ENCODE data around the gene TRAF3. TPM values are rescaled to one million over a fixed set of nuclear protein-coding genes. Genes with fewer than 3 reads are reported as not detected.

TRAF3 gene
- total RNA-seq, 1 donor from 2014 or later, result 19.7 TPM

GRCh38 chr14:102736956-102737355 is 40.3 kb upstream of the TRAF3 start:
- ATAC-seq, result no peak
- Histone ChIP-seq H3K27me3 (ENCODE audit: low read depth) (no peaks in the 10 kb centered on the region), H3K27ac (no peak overlapping the region), H3K9me3 (peaks cover 15% of the 10 kb centered on the region), H3K36me3 (peaks cover 7% of the 10 kb centered on the region), H3K4me3 (no peak overlapping the region), H3K4me1 (no peaks in the 10 kb centered on the region)
- intact Hi-C loops (cut with DNase I), result no loop called here
- TF ChIP-seq, protein P1, sequence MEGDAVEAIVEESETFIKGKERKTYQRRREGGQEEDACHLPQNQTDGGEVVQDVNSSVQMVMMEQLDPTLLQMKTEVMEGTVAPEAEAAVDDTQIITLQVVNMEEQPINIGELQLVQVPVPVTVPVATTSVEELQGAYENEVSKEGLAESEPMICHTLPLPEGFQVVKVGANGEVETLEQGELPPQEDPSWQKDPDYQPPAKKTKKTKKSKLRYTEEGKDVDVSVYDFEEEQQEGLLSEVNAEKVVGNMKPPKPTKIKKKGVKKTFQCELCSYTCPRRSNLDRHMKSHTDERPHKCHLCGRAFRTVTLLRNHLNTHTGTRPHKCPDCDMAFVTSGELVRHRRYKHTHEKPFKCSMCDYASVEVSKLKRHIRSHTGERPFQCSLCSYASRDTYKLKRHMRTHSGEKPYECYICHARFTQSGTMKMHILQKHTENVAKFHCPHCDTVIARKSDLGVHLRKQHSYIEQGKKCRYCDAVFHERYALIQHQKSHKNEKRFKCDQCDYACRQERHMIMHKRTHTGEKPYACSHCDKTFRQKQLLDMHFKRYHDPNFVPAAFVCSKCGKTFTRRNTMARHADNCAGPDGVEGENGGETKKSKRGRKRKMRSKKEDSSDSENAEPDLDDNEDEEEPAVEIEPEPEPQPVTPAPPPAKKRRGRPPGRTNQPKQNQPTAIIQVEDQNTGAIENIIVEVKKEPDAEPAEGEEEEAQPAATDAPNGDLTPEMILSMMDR (IDR thresholded peaks at IDR 0.05), result no peak
- DNase-seq, result no peak

DNA sequence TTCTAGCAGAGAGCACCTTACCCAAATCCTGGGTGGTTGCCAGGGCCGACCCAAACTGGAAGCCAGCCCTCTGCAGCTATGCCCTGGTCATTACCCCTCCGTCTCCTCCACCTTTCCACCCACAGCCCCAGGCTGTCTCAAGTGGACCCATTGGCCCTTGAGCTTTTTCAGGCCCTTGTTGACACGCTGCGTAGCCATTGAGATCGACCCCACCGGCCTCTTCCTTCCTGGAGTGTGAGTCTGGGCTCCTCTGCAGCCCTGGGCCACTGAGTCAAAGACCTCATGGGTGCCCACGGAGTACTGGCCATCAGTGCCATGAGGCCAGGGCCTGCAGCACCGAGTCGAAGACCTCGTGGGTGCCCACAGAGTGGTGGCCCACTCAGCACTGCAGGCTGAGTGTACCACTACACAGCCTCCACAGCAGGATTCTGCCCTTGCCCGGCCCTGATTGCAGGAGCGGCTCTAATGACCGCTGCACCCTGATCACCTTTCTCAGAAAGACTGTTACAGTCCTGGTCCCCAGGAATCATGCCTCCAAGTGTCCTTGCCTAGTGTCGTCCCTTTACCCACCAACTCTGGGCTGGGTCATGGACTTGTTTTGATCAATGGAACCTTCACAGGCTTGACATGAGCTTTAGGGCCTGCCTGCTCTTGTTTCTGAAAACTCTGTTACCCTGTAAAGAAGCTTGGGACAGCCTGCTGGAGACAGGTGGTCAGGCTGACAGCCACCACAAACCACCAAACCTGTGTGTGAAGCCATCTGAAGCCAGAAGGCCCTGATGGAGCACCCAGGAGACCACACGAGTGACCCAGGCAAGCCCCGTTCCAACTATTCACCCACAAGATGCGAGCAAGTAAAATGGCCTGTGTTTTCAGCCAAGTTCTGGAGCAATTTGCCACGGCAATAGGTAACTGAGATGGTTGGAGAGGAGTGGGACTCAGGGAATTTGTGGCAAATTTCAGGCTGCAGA is 39.6 kb upstream of the TRAF3 start:
- TF ChIP-seq, protein P1 (IDR thresholded peaks at IDR 0.05), result no peak
- peaks cover 19% of the 10 kb centered on the region for H3K9me3 ChIP-seq
- intact Hi-C loops (cut with DNase I), result no loop called here
- peaks cover 7% of the 10 kb centered on the region for H3K36me3 ChIP-seq
- H3K4me3 ChIP-seq, result no peak overlapping the region
- ATAC-seq (peak in 1 of 2 donors; percentile 8), DNase-seq (no peak)
- no peaks in the 10 kb centered on the region for H3K27me3 ChIP-seq (ENCODE audit: low read depth)
- H3K27ac ChIP-seq, result no peak overlapping the region
- H3K4me1 ChIP-seq, result no peaks in the 10 kb centered on the region

GRCh38 chr14:102738373-102739189 is 38.7 kb upstream of the TRAF3 start:
- H3K27ac ChIP-seq, result no peak overlapping the region
- intact Hi-C loops (cut with DNase I), result no loop called here
- ATAC-seq (no peak), DNase-seq (no peak)
- TF ChIP-seq, protein P1 (IDR thresholded peaks at IDR 0.05), result no peak
- no peaks in the 10 kb centered on the region for H3K4me1 ChIP-seq
- H3K4me3 ChIP-seq, result no peak overlapping the region
- H3K36me3 ChIP-seq, result peaks cover 7% of the 10 kb centered on the region
- no peaks in the 10 kb centered on the region for H3K27me3 ChIP-seq (ENCODE audit: low read depth)
- peaks cover 19% of the 10 kb centered on the region for H3K9me3 ChIP-seq

- H3K36me3 ChIP-seq, result peaks cover 7% of the 10 kb centered on the region
- no peaks in the 10 kb centered on the region for H3K27me3 ChIP-seq (ENCODE audit: low read depth)
- no peak overlapping the region for H3K4me3 ChIP-seq
- intact Hi-C loops (cut with DNase I), result no loop called here
- no peak for DNase-seq
- no peak for ATAC-seq
- peaks cover 19% of the 10 kb centered on the region for H3K9me3 ChIP-seq
- TF ChIP-seq, protein P1 (IDR thresholded peaks at IDR 0.05), result no peak
- H3K4me1 ChIP-seq, result no peaks in the 10 kb centered on the region
- H3K27ac ChIP-seq, result no peak overlapping the region
Measured at GRCh38 chr14:102739190-102739469, 38.1 kb upstream of the TRAF3 start.

DNA sequence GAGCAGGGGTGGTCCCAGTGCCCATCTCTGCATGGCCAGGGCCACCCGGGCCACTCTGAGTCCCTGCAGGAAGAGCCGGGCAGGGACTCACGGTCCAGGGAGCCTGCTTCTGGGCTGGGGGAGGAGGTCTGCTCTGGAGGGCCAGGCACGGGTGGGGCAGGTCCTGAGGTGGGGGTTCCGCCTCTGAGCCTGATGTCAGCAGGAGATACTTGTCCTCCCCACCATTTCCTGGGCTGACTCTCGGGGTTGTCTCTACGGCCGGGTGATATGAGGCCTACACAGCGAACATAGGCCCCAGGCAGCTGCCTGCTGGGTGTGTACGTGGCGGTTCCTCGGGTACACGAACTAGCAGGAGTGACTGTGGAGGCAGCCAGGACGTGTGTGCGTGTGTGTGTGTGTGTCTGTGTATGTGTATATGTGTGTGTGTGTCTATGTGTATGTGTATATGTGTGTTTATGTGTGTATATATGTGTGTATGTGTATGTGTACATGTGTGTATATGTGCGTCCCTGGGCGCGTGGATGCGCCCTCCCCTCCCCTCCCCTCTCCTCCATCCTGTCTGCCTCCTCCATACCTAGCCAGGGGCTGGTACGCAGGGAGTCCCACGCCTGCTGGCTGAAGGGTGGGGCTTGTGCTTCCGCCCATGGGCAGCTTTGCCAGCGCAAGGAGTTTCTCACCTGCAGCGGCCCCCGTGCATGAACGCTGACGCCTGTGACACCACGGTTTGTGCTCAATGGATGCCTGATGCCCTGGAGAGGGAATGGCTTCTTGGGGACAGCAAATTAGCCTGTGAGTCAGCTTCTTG is 30.4 kb upstream of the TRAF3 start:
- Histone ChIP-seq H3K4me1 (no peaks in the 10 kb centered on the region), H3K27me3 (ENCODE audit: low read depth) (no peaks in the 10 kb centered on the region), H3K36me3 (peaks cover 8% of the 10 kb centered on the region), H3K9me3 (peaks cover 4% of the 10 kb centered on the region), H3K4me3 (no peak overlapping the region), H3K27ac (no peak overlapping the region)
- intact Hi-C loops (cut with DNase I), result no loop called here
- peak in 1 of 2 donors; percentile 33 for ATAC-seq
- TF ChIP-seq, protein P1 (IDR thresholded peaks at IDR 0.05), result no peak
- peak; percentile 37 for DNase-seq

Data from lower lobe of right lung (tissue), 2 donors.